Immature natural killer cell (primary cell): ENCODE results near the gene TEX52. TPM values are rescaled to one million over a fixed set of nuclear protein-coding genes. Genes with fewer than 3 reads are reported as not detected.

Source experiments
- DNase-seq, 3 donors: peaks; one replicate each; pipeline ENCODE4 v3.0.0; 2022; ENCODE audit warnings: mixed read lengths in 1 of 3
- H3K27ac Mint-ChIP-seq, 6 donors: one replicate each; pipeline ENCODE4 v1.8.0; 2020; ENCODE audit warnings: mixed read lengths in 6 of 6, mild to moderate bottlenecking in 5 of 6, inconsistent platforms in 4 of 6, moderate library complexity in 3 of 6
- H3K27me3 Mint-ChIP-seq, 3 donors: one replicate each; pipeline ENCODE4 v1.8.0; 2020 to 2021; ENCODE audit warnings: low read depth in 3 of 3, mild to moderate bottlenecking in 3 of 3, mixed read lengths in 3 of 3, moderate library complexity in 3 of 3, inconsistent platforms in 1 of 3
- H3K36me3 Mint-ChIP-seq, 3 donors: one replicate each; pipeline ENCODE4 v1.8.0; 2020; ENCODE audit warnings: mixed read lengths in 3 of 3, inconsistent platforms in 2 of 3, mild to moderate bottlenecking in 2 of 3
- H3K4me1 Mint-ChIP-seq, 2 donors: one replicate each; pipeline ENCODE4 v1.8.0; 2020; ENCODE audit warnings: inconsistent platforms in 2 of 2, mild to moderate bottlenecking in 2 of 2, mixed read lengths in 2 of 2, moderate library complexity in 1 of 2
- H3K4me3 Mint-ChIP-seq, 5 donors: one replicate each; pipeline ENCODE4 v1.8.0; 2020; ENCODE audit warnings: mild to moderate bottlenecking in 5 of 5, mixed read lengths in 5 of 5, inconsistent platforms in 3 of 5, moderate library complexity in 3 of 5
- H3K9me3 Mint-ChIP-seq, 6 donors: one replicate each; pipeline ENCODE4 v1.8.0; 2020; ENCODE audit warnings: mild to moderate bottlenecking in 6 of 6, mixed read lengths in 6 of 6, inconsistent platforms in 4 of 6, moderate library complexity in 3 of 6
- polyA plus RNA-seq, 3 donors: library from polyadenylated mRNA; unstranded; fragments of 300-500 nt; fragmentation: Illumina TruSeq; gene quantifications; one replicate each; pipeline ENCODE4 v1.2.3, GENCODE V29; 2021

The TEX52 gene
- polyA plus RNA-seq, 3 donors from 2014 or later, result not detected

GRCh38 chr12:2833327-2833726 is 23.5 kb downstream of the TEX52 start:
- Mint-ChIP-seq H3K36me3 (peaks cover 14 to 24% (median 21%) of the 10 kb centered on the region in 3 donors), H3K4me1 (peaks cover 2 to 6% of the 10 kb centered on the region in 2 donors), H3K27ac (no peak overlapping the region), H3K27me3 (peaks cover 0 to 5% (median 1%) of the 10 kb centered on the region in 3 donors), H3K9me3 (no peaks in the 10 kb centered on the region), H3K4me3 (no peak overlapping the region)
- no peak for DNase-seq

DNA sequence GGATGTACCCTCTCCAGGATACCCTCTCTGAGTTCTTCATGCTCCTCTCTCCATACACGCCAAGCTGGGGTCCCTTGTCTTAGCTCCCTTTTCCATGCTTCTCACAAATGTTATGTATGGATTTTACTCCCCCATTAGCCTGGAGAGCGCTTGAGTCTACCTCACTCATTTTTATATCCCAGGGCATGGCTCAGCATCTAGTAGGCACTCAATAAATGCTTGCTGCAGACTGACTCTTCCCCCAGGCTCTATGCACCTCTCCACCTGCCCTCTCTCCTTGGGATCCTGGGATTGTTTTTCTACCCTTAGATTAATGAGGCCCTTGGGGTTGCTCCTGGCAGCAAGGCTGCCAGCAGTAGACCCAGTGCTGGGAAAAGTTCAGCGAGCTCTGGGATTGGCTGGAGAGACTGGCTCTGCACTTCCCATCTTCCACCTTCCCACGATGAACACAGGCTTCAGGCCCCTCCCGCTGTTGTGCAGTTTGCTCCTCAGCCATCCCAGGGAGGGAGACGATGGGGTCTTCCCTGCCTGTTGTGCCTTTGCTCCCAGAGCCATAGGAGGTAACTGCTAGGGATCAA is 24.2 kb downstream of the TEX52 start:
- peaks cover 0 to 5% (median 1%) of the 10 kb centered on the region in 3 donors for H3K27me3 Mint-ChIP-seq
- no peak overlapping the region for H3K4me3 Mint-ChIP-seq
- peaks cover 9 to 30% (median 24%) of the 10 kb centered on the region in 3 donors for H3K36me3 Mint-ChIP-seq
- peaks cover 2 to 6% of the 10 kb centered on the region in 2 donors for H3K4me1 Mint-ChIP-seq
- no peaks in the 10 kb centered on the region for H3K9me3 Mint-ChIP-seq
- peak overlapping the region in 3 of 6 donors; percentile 17 to 53 (median 26) for H3K27ac Mint-ChIP-seq
- no peak for DNase-seq

DNA sequence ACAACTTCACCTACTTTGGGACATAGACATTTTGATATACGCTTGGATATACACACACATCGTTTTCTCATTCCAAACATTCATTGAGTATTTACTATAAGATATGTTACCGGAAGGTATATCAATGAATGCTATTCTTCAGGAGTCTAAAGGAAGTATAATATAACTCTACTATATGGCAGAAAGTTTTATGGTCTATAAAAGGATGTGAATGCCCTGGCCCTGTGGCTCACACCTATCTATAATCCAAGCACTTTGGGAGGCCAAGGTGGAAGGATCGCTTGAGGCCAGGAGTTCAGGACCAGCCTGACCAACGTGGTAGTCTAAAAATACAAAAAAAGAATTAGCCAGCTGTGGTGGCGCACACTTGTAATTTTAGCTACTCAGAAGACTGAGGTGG is 27.6 kb downstream of the TEX52 start:
- no peak overlapping the region for H3K4me3 Mint-ChIP-seq
- DNase-seq, result no peak
- H3K36me3 Mint-ChIP-seq, result peaks cover 15 to 49% (median 36%) of the 10 kb centered on the region in 3 donors
- peaks cover 0 to 1% (median 0%) of the 10 kb centered on the region in 3 donors for H3K27me3 Mint-ChIP-seq
- peaks cover 0 to 2% (median 0%) of the 10 kb centered on the region in 6 donors for H3K9me3 Mint-ChIP-seq
- no peaks in the 10 kb centered on the region for H3K4me1 Mint-ChIP-seq
- H3K27ac Mint-ChIP-seq, result no peak overlapping the region

GRCh38 chr12:2826721-2827515 is 29.9 kb downstream of the TEX52 start:
- Mint-ChIP-seq H3K4me3 (no peak overlapping the region), H3K27ac (peak overlapping the region in 1 of 6 donors; percentile 49), H3K36me3 (peaks cover 29 to 70% (median 35%) of the 10 kb centered on the region in 3 donors), H3K27me3 (peaks cover 0 to 1% (median 0%) of the 10 kb centered on the region in 3 donors), H3K9me3 (peaks cover 0 to 2% (median 0%) of the 10 kb centered on the region in 6 donors), H3K4me1 (no peaks in the 10 kb centered on the region)
- no peak for DNase-seq

DNA sequence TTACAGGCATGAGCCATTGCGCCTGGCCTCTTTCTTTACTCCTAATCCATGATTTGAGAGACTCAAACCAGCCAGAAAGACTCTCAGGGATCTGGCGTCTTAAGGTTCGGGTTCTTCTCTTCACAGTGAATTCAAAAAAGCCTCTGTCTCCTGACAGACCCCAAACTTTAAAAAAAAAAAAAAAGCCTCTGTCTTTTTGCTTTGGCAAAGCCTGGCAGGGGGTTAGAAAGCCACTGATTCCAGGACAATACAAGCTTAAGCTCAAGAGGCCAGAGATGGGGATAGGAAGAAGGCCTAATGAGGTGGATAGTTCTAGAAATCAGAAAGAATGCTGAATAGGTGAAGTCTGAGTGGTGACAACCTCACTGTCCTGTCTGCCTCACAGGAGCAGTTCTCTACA is 30.8 kb downstream of the TEX52 start:
- H3K27ac Mint-ChIP-seq, result no peak overlapping the region
- H3K4me3 Mint-ChIP-seq, result no peak overlapping the region
- peaks cover 0 to 2% (median 0%) of the 10 kb centered on the region in 3 donors for H3K27me3 Mint-ChIP-seq
- no peaks in the 10 kb centered on the region for H3K4me1 Mint-ChIP-seq
- H3K36me3 Mint-ChIP-seq, result peaks cover 30 to 70% (median 31%) of the 10 kb centered on the region in 3 donors
- no peak for DNase-seq
- H3K9me3 Mint-ChIP-seq, result peaks cover 0 to 2% (median 0%) of the 10 kb centered on the region in 6 donors

- Mint-ChIP-seq H3K27ac (peak overlapping the region in 1 of 6 donors; percentile 9), H3K27me3 (peaks cover 0 to 2% (median 0%) of the 10 kb centered on the region in 3 donors), H3K4me3 (no peak overlapping the region), H3K4me1 (no peaks in the 10 kb centered on the region), H3K9me3 (peaks cover 0 to 2% (median 0%) of the 10 kb centered on the region in 6 donors), H3K36me3 (peaks cover 32 to 69% (median 34%) of the 10 kb centered on the region in 3 donors)
- DNase-seq, result no peak
Measured at GRCh38 chr12:2825132-2825531, 31.7 kb downstream of the TEX52 start.

GRCh38 chr12:2824541-2824940 is 32.3 kb downstream of the TEX52 start:
- Mint-ChIP-seq H3K4me1 (no peaks in the 10 kb centered on the region), H3K4me3 (no peak overlapping the region), H3K27me3 (peaks cover 0 to 1% (median 0%) of the 10 kb centered on the region in 3 donors), H3K9me3 (peaks cover 0 to 2% (median 0%) of the 10 kb centered on the region in 6 donors), H3K27ac (no peak overlapping the region), H3K36me3 (peaks cover 37 to 73% (median 40%) of the 10 kb centered on the region in 3 donors)
- DNase-seq, result no peak

DNA sequence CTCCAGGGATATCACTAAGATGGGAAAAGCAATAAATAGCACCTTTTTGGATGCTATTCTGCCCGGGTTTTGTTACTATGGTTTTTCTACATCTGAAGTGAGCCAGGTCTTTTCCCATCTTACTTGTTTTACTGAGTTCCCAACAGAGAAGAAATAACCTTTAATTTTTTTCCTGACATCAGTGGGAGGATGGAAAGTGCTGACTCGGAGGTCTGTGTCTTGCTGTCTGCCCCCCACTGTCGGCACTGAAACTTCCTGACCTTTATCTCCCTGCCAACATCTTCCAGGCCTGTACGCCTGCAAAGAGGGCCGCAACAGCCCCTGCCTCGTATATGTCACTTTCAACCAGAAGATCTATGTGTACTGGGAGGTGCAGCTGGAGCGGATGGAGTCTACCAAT is 33.4 kb downstream of the TEX52 start:
- Mint-ChIP-seq H3K27ac (no peak overlapping the region), H3K36me3 (peaks cover 34 to 68% (median 37%) of the 10 kb centered on the region in 3 donors), H3K27me3 (peaks cover 0 to 1% (median 0%) of the 10 kb centered on the region in 3 donors), H3K4me3 (no peak overlapping the region), H3K4me1 (no peaks in the 10 kb centered on the region), H3K9me3 (peaks cover 0 to 2% (median 0%) of the 10 kb centered on the region in 6 donors)
- DNase-seq, result no peak

DNA sequence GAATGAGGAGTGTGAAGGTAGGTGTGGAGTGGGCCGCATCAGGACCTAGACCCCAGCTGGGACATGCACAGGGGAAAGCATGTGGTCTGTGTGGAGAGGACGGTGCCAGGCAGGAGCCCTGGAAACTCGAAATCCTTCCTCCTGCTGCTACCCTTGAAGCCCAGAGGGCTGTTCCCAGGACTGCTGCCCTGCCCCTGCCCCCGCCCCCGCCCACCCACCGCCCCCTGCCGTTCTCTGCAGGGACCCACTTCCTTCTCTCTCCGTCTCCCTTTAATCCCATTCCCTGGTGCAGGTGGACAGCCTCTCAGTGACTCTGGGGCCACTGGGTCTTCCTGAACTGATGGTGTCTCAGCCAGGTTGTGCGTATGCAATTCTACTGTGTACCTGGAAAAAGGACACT is 36.4 kb downstream of the TEX52 start:
- peaks cover 0 to 1% (median 0%) of the 10 kb centered on the region in 3 donors for H3K27me3 Mint-ChIP-seq
- no peak for DNase-seq
- H3K27ac Mint-ChIP-seq, result no peak overlapping the region
- peaks cover 26 to 60% (median 44%) of the 10 kb centered on the region in 3 donors for H3K36me3 Mint-ChIP-seq
- H3K4me3 Mint-ChIP-seq, result no peak overlapping the region
- H3K4me1 Mint-ChIP-seq, result peaks cover under 1 to 3% of the 10 kb centered on the region in 2 donors
- peaks cover 0 to 2% (median 0%) of the 10 kb centered on the region in 6 donors for H3K9me3 Mint-ChIP-seq

- Mint-ChIP-seq H3K4me1 (peaks cover 7% of the 10 kb centered on the region in 2 donors), H3K27me3 (peaks cover 0 to 1% (median 0%) of the 10 kb centered on the region in 3 donors), H3K9me3 (no peaks in the 10 kb centered on the region), H3K4me3 (no peak overlapping the region), H3K36me3 (peaks cover 20 to 55% (median 40%) of the 10 kb centered on the region in 3 donors), H3K27ac (no peak overlapping the region)
- no peak for DNase-seq
Measured at GRCh38 chr12:2819810-2820209, 37.0 kb downstream of the TEX52 start.

GRCh38 chr12:2813214-2814185 is 43.3 kb downstream of the TEX52 start:
- DNase-seq, result peak; percentile 13 to 22 (median 14)
- peaks cover 5 to 13% (median 11%) of the 10 kb centered on the region in 3 donors for H3K27me3 Mint-ChIP-seq
- H3K27ac Mint-ChIP-seq, result peak overlapping the region; percentile 99 to 100 (median 100)
- no peaks in the 10 kb centered on the region for H3K9me3 Mint-ChIP-seq
- H3K4me1 Mint-ChIP-seq, result peaks cover 31 to 40% of the 10 kb centered on the region in 2 donors
- peak overlapping the region; percentile 100 for H3K4me3 Mint-ChIP-seq
- peaks cover 0 to 12% (median 10%) of the 10 kb centered on the region in 3 donors for H3K36me3 Mint-ChIP-seq

GRCh38 chr12:2812290-2813213 is 44.3 kb downstream of the TEX52 start, which contains the start of gene ITFG2:
TSS of gene ITFG2 (plus strand) at chr12:2812668. CDS start at chr12:2812761, 93 bp downstream.
- Mint-ChIP-seq H3K4me1 (peaks cover 31 to 40% of the 10 kb centered on the region in 2 donors), H3K27me3 (peaks cover 5 to 13% (median 11%) of the 10 kb centered on the region in 3 donors), H3K9me3 (no peaks in the 10 kb centered on the region), H3K36me3 (peaks cover under 1 to 4% (median 3%) of the 10 kb centered on the region in 3 donors), H3K27ac (peak within 1 kb of the TSS; percentile 99 to 100 (median 100)), H3K4me3 (peak within 1 kb of the TSS; percentile 100)
- peak; percentile 95 to 97 (median 96) for DNase-seq
